Measurements from ENCODE around the gene PTGES2. TPM values are rescaled to one million over a fixed set of nuclear protein-coding genes. Genes with fewer than 3 reads are reported as not detected.

Gene PTGES2
- total RNA-seq, 2 experiments from 2014 or later, result 47.6 to 48.4 TPM

GRCh38 chr9:128151309-128152132 is 24.0 kb upstream of the PTGES2 start:
- CTCF ChIA-PET, result interaction anchor here (0.9 to 1.2 kb wide), 2 partner anchors 9 kb away, joined by 3 to 4 read pairs; no protein-coding TSS in a partner anchor
- Mint-ChIP-seq H3K9me3 (no peaks in the 10 kb centered on the region), H3K27ac (no peak overlapping the region), H3K4me3 (no peak overlapping the region), H3K4me1 (ENCODE audit: low read depth) (no peaks in the 10 kb centered on the region), H3K36me3 (ENCODE audit: low read depth) (no peaks in the 10 kb centered on the region), H3K27me3 (ENCODE audit: low read depth) (no peaks in the 10 kb centered on the region)
- DNase-seq, result no peak
- intact Hi-C loops (cut with micrococcal nuclease), result no loop called here

GRCh38 chr9:128150594-128151308 is 23.2 kb upstream of the PTGES2 start:
- CTCF ChIA-PET, result interaction anchor here (0.6 to 1.2 kb wide), 6 partner anchors 8 to 1240 kb away, joined by 3 to 4 read pairs (median 3); no protein-coding TSS in a partner anchor
- no peaks in the 10 kb centered on the region for H3K36me3 Mint-ChIP-seq (ENCODE audit: low read depth)
- H3K9me3 Mint-ChIP-seq, result no peaks in the 10 kb centered on the region
- H3K27ac Mint-ChIP-seq, result no peak overlapping the region
- intact Hi-C loops (cut with micrococcal nuclease), result no loop called here
- DNase-seq, result peak; percentile 22
- H3K4me3 Mint-ChIP-seq, result no peak overlapping the region
- H3K27me3 Mint-ChIP-seq (ENCODE audit: low read depth), result no peaks in the 10 kb centered on the region
- H3K4me1 Mint-ChIP-seq (ENCODE audit: low read depth), result no peaks in the 10 kb centered on the region

- no peak for DNase-seq
- intact Hi-C loops (cut with micrococcal nuclease), result no loop called here
- Mint-ChIP-seq H3K9me3 (no peaks in the 10 kb centered on the region), H3K27me3 (ENCODE audit: low read depth) (no peaks in the 10 kb centered on the region), H3K4me3 (no peak overlapping the region), H3K4me1 (ENCODE audit: low read depth) (no peaks in the 10 kb centered on the region), H3K36me3 (ENCODE audit: low read depth) (no peaks in the 10 kb centered on the region), H3K27ac (no peak overlapping the region)
- CTCF ChIA-PET, result interaction anchor here (1.0 to 1.4 kb wide), 5 partner anchors 8 to 21 kb away, joined by 3 read pairs; no protein-coding TSS in a partner anchor
Measured at GRCh38 chr9:128149951-128150593, 22.5 kb upstream of the PTGES2 start.

GRCh38 chr9:128149001-128149701 is 21.6 kb upstream of the PTGES2 start, which contains the start of gene LCN2:
Gene LCN2, plus strand, starts transcription at chr9:128149453. Its CDS starts 73 bp downstream, at chr9:128149526.
- no peak for DNase-seq
- H3K4me1 Mint-ChIP-seq (ENCODE audit: low read depth), result no peaks in the 10 kb centered on the region
- intact Hi-C loops (cut with micrococcal nuclease), result no loop called here
- no peak within 1 kb of the TSS for H3K27ac Mint-ChIP-seq
- no peaks in the 10 kb centered on the region for H3K36me3 Mint-ChIP-seq (ENCODE audit: low read depth)
- CTCF ChIA-PET, result interaction anchor here (1.0 to 1.4 kb wide), 2 partner anchors 9 to 20 kb away, joined by 3 read pairs; no protein-coding TSS in a partner anchor
- no peak within 1 kb of the TSS for H3K4me3 Mint-ChIP-seq
- no peaks in the 10 kb centered on the region for H3K27me3 Mint-ChIP-seq (ENCODE audit: low read depth)
- no peaks in the 10 kb centered on the region for H3K9me3 Mint-ChIP-seq

GRCh38 chr9:128148509-128149000 is 21.0 kb upstream of the PTGES2 start:
- Mint-ChIP-seq H3K4me1 (ENCODE audit: low read depth) (peaks cover 1% of the 10 kb centered on the region), H3K4me3 (no peak overlapping the region), H3K9me3 (no peaks in the 10 kb centered on the region), H3K27ac (no peak overlapping the region), H3K36me3 (ENCODE audit: low read depth) (no peaks in the 10 kb centered on the region), H3K27me3 (ENCODE audit: low read depth) (no peaks in the 10 kb centered on the region)
- intact Hi-C loops (cut with micrococcal nuclease), result no loop called here
- CTCF ChIA-PET, result no interaction called here
- no peak for DNase-seq

- Mint-ChIP-seq H3K27me3 (ENCODE audit: low read depth) (no peaks in the 10 kb centered on the region), H3K9me3 (no peaks in the 10 kb centered on the region), H3K27ac (no peak overlapping the region), H3K36me3 (ENCODE audit: low read depth) (no peaks in the 10 kb centered on the region), H3K4me3 (no peak overlapping the region), H3K4me1 (ENCODE audit: low read depth) (peaks cover 12% of the 10 kb centered on the region)
- CTCF ChIA-PET, result no interaction called here
- intact Hi-C loops (cut with micrococcal nuclease), result no loop called here
- no peak for DNase-seq
Measured at GRCh38 chr9:128146591-128147120, 19.1 kb upstream of the PTGES2 start.

- CTCF ChIA-PET, result no interaction called here
- intact Hi-C loops (cut with micrococcal nuclease), result no loop called here
- no peak for DNase-seq
- Mint-ChIP-seq H3K4me3 (no peak overlapping the region), H3K9me3 (no peaks in the 10 kb centered on the region), H3K27ac (no peak overlapping the region), H3K36me3 (ENCODE audit: low read depth) (no peaks in the 10 kb centered on the region), H3K27me3 (ENCODE audit: low read depth) (no peaks in the 10 kb centered on the region), H3K4me1 (ENCODE audit: low read depth) (peaks cover 12% of the 10 kb centered on the region)
Measured at GRCh38 chr9:128145951-128146351, 18.4 kb upstream of the PTGES2 start.

GRCh38 chr9:128145536-128145935 is 18.0 kb upstream of the PTGES2 start:
- Mint-ChIP-seq H3K27ac (no peak overlapping the region), H3K4me1 (ENCODE audit: low read depth) (peaks cover 12% of the 10 kb centered on the region), H3K4me3 (no peak overlapping the region), H3K36me3 (ENCODE audit: low read depth) (no peaks in the 10 kb centered on the region), H3K27me3 (ENCODE audit: low read depth) (no peaks in the 10 kb centered on the region), H3K9me3 (no peaks in the 10 kb centered on the region)
- no peak for DNase-seq
- CTCF ChIA-PET, result no interaction called here
- intact Hi-C loops (cut with micrococcal nuclease), result no loop called here

GRCh38 chr9:128144239-128145181 is 17.0 kb upstream of the PTGES2 start:
- no peak for DNase-seq
- Mint-ChIP-seq H3K36me3 (ENCODE audit: low read depth) (no peaks in the 10 kb centered on the region), H3K27me3 (ENCODE audit: low read depth) (no peaks in the 10 kb centered on the region), H3K27ac (no peak overlapping the region), H3K4me1 (ENCODE audit: low read depth) (peaks cover 12% of the 10 kb centered on the region), H3K4me3 (no peak overlapping the region), H3K9me3 (no peaks in the 10 kb centered on the region)
- intact Hi-C loops (cut with micrococcal nuclease), result no loop called here
- CTCF ChIA-PET, result no interaction called here

- Mint-ChIP-seq H3K27ac (no peak overlapping the region), H3K27me3 (ENCODE audit: low read depth) (no peaks in the 10 kb centered on the region), H3K36me3 (ENCODE audit: low read depth) (no peaks in the 10 kb centered on the region), H3K4me1 (ENCODE audit: low read depth) (peaks cover 12% of the 10 kb centered on the region), H3K9me3 (no peaks in the 10 kb centered on the region), H3K4me3 (no peak overlapping the region)
- intact Hi-C loops (cut with micrococcal nuclease), result no loop called here
- no peak for DNase-seq
- CTCF ChIA-PET, result interaction anchor here (1.1 kb wide), 1 partner anchor 31 kb away, joined by 4 read pairs; no protein-coding TSS in a partner anchor
Measured at GRCh38 chr9:128143525-128144238, 16.2 kb upstream of the PTGES2 start.
